GM11168 (cell line): ENCODE results near the gene ABCC1.
"Not testable (repeated sequence)": the region's sequence is repeated elsewhere in the genome, so short reads cannot be mapped to it uniquely, and the experiment has no call there.

Source experiments
- in situ Hi-C: fragments of 300-500 bp; cut with MboI; formaldehyde crosslinking; loops from one replicate; pipeline ENCODE4 v1.12.0; 2022; ENCODE audit warnings: low sequenced_read_pairs; ENCODE audit not compliant: unreplicated experiment

The ABCC1 gene

GRCh38 chr16:16099320-16099719 is 149.9 kb downstream of the ABCC1 start:
- in situ Hi-C loops, result no loop called here

- in situ Hi-C loops, result no loop called here
These were observed 151.2 kb downstream of the ABCC1 start for GRCh38 chr16:16100631-16101030.

DNA sequence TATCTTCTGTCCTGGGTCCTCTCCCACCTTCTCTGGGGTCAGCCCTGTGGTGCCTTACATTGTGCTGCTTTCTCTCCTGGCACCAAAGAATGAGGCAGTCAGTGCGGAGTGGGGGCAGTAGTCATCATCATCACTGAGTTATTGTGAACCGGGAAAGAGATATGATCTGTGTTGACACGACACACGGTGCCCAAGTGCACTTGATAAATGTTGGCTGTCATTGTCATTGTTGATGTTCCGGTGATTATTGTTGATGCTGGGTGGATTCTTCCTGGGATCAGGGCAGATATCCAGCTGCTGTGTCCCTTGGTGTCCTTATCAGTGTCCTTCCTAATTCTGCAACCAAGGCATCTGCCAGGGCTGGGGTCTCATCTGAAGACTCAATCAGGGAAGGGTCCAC is 152.2 kb downstream of the ABCC1 start:
- in situ Hi-C loops, result no loop called here

DNA sequence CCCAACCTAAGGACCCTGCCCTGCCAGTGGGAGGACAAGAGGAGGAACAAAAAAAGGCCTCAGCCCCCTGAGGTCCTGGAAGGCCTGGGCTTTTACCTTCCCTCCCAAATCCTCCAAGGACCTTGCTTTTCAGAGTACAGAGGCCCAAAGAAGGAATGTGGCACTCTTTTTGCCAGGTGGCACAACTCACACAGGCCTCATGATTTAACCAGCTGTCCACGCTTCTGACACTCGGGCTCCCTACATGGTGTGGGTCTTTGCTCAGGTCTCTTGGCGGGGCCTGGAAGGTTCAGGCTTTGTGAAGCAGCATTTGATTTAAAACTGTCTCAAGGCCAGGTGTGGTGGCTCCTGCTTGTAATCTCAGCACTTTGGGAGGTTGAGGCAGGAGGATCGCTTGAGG is 153.3 kb downstream of the ABCC1 start:
- in situ Hi-C loops, result no loop called here

DNA sequence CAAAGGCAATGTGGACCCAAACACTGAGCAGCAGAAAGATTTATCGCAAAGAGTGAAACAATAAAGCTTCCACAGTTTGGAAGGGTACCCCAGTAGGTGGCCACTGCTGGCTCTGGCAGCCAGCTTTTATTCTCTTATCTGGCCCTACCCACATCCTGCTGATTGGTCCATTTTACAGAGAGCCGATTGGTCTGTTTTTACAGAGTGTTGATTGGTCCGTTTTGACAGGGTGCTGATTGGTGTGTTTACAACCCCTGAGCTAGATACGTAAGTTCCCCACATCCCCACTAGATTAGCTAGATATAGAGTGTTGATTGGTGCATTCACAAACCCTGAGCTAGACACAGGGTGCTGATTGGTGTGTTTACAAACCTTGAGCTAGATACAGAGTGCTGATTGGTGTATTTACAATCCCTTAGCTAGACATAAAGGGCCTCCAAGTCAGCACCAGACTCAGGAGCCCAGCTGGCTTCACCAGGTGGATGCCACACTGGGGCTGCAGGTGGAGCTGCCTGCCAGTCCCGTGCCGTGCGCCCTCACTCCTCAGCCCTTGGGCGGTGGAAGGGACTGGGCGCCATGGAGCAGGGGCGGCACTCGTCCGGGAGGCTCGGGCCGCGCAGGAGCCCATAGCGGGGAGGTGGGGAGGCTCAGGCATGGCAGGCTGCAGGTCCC is 154.9 kb downstream of the ABCC1 start:
- in situ Hi-C loops, result not testable (repeated sequence)

DNA sequence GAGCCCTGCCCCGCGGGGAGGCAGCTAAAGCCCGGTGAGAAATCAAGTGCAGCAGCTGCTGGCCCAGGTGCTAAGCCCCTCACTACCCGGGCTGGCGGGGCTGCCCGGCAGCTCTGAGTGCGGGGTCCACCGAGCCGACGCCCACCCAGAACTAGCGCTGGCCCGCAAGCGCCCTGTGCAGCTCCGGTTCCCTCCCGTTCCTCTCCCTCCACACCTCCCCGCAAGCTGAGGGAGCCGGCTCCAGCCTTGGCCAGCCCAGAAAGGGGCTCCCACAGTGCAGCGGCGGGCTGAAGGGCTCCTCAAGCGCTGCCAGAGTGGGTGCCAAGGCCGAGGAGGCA is 155.4 kb downstream of the ABCC1 start:
- in situ Hi-C loops, result not testable (repeated sequence)

DNA sequence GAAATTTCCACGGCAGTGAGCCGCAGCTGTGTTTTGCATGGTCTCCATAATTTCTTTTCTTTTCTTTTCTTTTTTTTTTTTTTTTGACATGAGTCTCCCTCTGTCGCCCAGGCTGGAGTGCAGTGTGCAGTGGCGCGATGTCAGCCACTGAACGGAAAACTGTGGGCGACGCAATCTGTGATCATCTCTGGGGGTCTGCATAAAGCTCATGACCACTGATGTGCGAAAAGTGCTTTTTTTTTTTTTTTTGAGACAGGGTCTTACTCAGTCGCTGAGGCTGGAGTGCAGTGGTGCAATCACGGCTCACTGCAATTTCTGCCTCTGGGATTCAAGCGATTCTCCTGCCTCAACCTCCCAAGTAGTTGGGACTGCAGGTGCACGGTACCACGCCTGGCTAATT is 156.2 kb downstream of the ABCC1 start:
- in situ Hi-C loops, result no loop called here

GRCh38 chr16:16106466-16106865 is 157.1 kb downstream of the ABCC1 start:
- in situ Hi-C loops, result no loop called here

DNA sequence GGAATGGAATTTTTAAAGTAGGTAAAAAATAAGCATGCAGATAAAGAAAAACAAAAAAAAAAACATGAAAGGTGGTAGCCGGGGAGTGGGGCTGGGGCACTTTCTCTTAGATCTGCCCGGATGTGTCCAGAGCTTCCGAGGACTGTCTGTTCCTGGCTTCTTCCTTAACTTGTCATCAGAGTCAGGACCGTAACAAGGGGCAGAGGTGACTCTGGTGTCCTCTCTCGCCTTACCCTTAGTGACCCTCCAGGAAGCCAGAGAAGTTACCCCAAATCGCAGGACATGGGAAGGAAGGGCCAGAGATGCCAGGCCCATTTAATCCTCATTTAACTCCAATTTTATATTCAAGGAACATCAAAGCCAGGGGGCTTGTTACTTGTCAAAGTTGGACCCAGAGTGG is 158.4 kb downstream of the ABCC1 start:
- in situ Hi-C loops, result no loop called here

GRCh38 chr16:16108759-16109158 is 159.3 kb downstream of the ABCC1 start:
- in situ Hi-C loops, result no loop called here

- in situ Hi-C loops, result no loop called here
These were observed 160.2 kb downstream of the ABCC1 start for GRCh38 chr16:16109453-16110110.

DNA sequence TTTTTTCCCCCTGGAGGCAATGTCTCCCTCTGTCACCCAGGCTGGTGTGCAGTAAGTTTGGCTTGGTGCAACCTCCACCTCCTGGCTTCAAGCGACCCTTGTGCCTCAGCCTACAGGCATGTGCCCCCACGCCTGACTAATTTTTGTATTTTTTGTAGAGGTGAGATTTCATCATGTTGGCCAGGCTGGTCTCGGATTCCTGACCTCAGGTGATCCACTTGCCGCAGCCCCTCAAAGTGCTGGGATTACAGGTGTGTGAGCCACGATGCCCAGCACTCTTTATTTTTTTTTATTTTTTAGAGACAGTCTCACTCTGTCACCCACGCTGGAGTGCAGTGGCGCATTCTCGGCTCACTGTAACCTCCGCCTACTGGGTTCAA is 160.7 kb downstream of the ABCC1 start:
- in situ Hi-C loops, result no loop called here

- in situ Hi-C loops, result no loop called here
These were observed 162.2 kb downstream of the ABCC1 start for GRCh38 chr16:16111639-16112038.

- in situ Hi-C loops, result no loop called here
These were observed 163.1 kb downstream of the ABCC1 start for GRCh38 chr16:16112450-16113053.

DNA sequence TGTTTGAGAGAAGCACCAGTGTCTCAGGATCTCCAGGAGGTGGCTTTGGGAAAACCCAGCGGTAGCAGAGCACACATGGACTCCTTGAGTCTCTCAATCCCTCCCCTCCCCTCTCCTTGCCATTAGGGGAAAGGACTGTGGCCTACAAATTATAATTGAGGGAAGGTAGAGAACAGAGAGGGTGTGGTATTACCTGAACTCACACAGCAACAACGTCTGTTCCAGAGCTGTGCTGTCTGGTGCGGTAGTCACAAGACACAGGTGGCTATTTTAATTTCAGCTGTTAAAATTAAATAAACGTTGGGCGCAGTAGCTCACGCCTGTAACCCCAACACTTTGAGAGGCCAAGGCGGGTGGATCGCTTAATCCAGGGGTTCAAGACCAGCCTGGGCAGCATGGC is 163.7 kb downstream of the ABCC1 start:
- in situ Hi-C loops, result no loop called here

- in situ Hi-C loops, result no loop called here
These were observed 167.4 kb downstream of the ABCC1 start for GRCh38 chr16:16116841-16117240.

DNA sequence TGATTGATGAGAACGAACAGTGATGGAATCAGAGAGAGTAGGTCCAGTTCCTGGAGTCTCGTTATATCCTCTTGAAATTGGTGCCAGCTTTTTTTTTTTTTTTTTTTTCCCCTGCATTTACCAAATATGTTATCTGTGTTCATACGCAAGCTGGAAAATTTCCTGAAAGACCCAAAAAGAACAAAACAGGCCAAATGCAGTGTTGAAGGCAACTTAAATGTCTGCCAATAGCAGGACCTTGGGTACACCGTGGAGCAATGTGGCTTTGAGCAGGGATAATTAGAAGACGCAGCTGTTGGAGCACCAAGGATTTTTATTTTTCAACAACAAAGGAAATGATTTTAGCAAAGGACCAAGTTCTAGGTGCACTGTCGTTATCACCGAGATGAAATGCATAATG is 168.9 kb downstream of the ABCC1 start:
- in situ Hi-C loops, result no loop called here

GRCh38 chr16:16120044-16120381 is 170.6 kb downstream of the ABCC1 start:
- in situ Hi-C loops, result loop anchor here (10.0 kb wide), 1 partner anchor 265 kb away; the partner anchor contains the start of gene MYH11

- in situ Hi-C loops, result loop anchor here (10.0 kb wide), 1 partner anchor 266 kb away; the partner anchor contains the start of gene MYH11
These were observed 171.2 kb downstream of the ABCC1 start for GRCh38 chr16:16120382-16121184.

DNA sequence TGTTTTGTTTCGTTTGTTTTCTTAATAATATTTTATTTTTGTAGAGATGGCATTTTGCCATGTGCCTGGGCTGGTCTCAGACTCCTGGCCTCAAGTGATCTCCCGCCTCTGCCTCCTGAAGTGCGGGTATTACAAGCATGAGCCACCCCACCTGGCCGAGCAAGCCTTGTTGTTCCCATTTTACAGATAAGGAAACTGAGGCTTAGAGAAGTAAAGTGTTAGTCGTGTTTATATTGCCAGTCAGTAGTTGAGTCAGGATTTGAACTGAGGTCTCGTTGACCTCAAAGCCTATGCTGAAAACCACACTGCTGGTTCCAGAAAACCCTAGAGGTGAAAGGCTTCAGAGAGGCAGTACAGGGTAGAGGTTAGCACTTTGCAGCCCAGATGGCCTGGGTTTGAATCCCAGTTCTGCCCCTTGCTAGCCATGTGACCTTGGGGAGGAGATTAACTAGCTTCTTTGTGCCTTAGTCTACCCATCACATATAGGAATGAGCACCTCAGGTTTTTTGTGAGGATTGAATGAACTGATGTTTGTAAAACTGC is 171.8 kb downstream of the ABCC1 start:
- in situ Hi-C loops, result loop anchor here (10.0 kb wide), 1 partner anchor 266 kb away; the partner anchor contains the start of gene MYH11

DNA sequence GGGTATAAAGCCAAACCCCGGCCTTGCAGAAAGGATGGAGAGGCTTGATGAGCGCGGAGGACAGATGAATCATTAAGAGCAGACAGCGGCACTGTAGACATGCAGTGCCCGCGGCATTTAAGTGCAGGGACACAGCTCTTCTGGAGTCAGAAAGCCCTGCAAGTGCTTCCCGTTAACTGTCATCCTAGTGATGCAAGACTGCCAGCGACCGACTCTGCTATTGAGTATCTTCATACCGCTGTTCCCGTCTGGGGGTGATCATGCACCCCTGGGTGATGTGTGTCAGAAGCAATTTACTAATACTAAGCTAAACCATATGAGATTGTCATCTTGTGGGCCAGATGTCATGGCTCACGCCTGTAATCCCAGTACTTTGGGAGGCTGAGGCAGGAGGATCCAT is 172.8 kb downstream of the ABCC1 start:
- in situ Hi-C loops, result loop anchor here (10.0 kb wide), 1 partner anchor 267 kb away; the partner anchor contains the start of gene MYH11
